Mesothelial cell of epicardium (in vitro differentiated cells): ENCODE data around the gene PAFAH1B1. TPM values are rescaled to one million over a fixed set of nuclear protein-coding genes. Genes with fewer than 3 reads are reported as not detected.
"Not testable (repeated sequence)": the region's sequence is repeated elsewhere in the genome, so short reads cannot be mapped to it uniquely, and the experiment has no call there.

Source experiments
- DNase-seq, 2 experiments: peaks; one replicate each; pipeline ENCODE4 v3.0.0; 2021; ENCODE audit warnings: low spot score in 2 of 2; ENCODE audit not compliant: unreplicated experiment in 2 of 2
- H3K27ac Mint-ChIP-seq: 2 replicates; pipeline ENCODE4 v1.8.0; 2021; ENCODE audit warnings: mixed read lengths
- H3K27me3 Mint-ChIP-seq: 2 replicates; pipeline ENCODE4 v1.8.0; 2021; ENCODE audit warnings: low read depth, mixed read lengths
- H3K36me3 Mint-ChIP-seq: 2 replicates; pipeline ENCODE4 v1.8.0; 2021; ENCODE audit warnings: mixed read lengths
- H3K4me1 Mint-ChIP-seq: 2 replicates; pipeline ENCODE4 v1.8.0; 2021; ENCODE audit warnings: mixed read lengths
- H3K4me3 Mint-ChIP-seq: 2 replicates; pipeline ENCODE4 v1.8.0; 2021; ENCODE audit warnings: mild to moderate bottlenecking, moderate library complexity, mixed read lengths
- H3K9me3 Mint-ChIP-seq: 2 replicates; pipeline ENCODE4 v1.8.0; 2021; ENCODE audit warnings: mixed read lengths
- total RNA-seq: library from RNA; stranded (reverse); gene quantifications from 3 replicates; pipeline ENCODE4 v1.2.1, GENCODE V29; 2021
- TF ChIP-seq, protein P1 (sequence below): fragments of 200-600 bp; sonication (generic); IDR thresholded peaks from one replicate; pipeline ENCODE4 v1.5.0; 2021; ENCODE audit warnings: antibody characterized with exemption; ENCODE audit not compliant: unreplicated experiment

Gene PAFAH1B1
- total RNA-seq, 1 donor from 2014 or later, result 144 TPM

DNA sequence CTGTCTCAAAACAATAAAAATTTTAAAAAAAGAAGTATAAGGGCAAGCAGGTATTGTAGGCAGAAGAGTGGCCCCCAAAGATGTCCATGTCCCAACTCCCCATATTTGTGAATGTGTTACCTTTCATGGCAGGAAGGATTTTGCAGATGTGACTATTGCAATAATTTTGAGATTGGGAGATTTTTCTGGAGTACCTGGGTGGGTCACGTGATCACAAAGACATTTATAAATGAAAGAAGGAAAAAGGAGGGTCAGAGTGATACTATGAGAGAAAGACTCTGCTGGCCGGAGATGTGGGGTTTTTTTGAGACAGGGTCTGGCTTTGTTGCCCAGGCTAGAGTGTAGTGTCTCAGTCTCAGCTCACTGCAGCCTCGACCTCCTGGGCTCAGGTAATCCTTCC lies 27.4 kb upstream of the PAFAH1B1 start:
- Mint-ChIP-seq H3K4me3 (no peak overlapping the region), H3K27ac (no peak overlapping the region)
- TF ChIP-seq, protein P1, sequence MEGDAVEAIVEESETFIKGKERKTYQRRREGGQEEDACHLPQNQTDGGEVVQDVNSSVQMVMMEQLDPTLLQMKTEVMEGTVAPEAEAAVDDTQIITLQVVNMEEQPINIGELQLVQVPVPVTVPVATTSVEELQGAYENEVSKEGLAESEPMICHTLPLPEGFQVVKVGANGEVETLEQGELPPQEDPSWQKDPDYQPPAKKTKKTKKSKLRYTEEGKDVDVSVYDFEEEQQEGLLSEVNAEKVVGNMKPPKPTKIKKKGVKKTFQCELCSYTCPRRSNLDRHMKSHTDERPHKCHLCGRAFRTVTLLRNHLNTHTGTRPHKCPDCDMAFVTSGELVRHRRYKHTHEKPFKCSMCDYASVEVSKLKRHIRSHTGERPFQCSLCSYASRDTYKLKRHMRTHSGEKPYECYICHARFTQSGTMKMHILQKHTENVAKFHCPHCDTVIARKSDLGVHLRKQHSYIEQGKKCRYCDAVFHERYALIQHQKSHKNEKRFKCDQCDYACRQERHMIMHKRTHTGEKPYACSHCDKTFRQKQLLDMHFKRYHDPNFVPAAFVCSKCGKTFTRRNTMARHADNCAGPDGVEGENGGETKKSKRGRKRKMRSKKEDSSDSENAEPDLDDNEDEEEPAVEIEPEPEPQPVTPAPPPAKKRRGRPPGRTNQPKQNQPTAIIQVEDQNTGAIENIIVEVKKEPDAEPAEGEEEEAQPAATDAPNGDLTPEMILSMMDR, result no peak

DNA sequence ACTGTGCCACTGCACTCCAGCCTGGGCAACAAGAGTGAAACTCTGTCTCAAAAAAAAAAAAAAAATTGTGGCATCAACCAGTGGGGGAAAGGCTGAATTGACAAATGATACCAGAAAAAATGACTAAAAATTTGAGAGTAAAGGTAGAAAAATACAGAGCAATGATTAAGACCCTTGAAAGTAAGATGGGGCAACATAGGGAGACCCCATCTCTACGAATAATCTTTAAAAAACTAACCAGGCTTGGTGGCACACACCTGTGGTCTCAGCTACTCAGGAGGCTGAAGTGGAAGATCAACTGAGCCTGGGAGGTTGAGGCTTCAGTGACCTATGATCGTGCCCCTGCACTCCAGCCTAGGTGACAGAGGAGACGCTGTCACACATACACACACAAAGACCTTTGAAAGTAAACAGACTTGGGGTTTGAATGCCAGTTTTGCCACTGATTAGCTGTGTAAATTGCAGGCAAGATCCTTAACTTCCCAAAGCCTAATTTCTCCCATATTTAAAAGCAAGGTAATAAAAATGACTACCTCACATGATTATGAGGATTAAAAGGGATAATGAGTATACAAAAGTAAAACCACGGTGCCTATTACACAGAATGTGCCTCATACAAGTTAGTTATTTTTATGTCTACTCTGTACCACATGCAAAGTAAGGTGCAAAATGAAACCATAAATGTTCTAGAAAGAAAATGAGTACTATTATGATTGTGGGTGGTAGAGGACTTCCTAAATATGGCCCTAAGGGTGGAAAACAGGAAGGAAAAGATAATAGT lies 21.7 kb upstream of the PAFAH1B1 start:
- no peak overlapping the region for H3K27ac Mint-ChIP-seq
- no peaks in the 10 kb centered on the region for H3K36me3 Mint-ChIP-seq

More for the DNA sequence above, 27.4 kb upstream of the PAFAH1B1 start:
- Mint-ChIP-seq H3K9me3 (no peaks in the 10 kb centered on the region), H3K27me3 (peaks cover 2% of the 10 kb centered on the region), H3K4me1 (peaks cover 4% of the 10 kb centered on the region), H3K36me3 (no peaks in the 10 kb centered on the region)
- DNase-seq, result no peak

DNA sequence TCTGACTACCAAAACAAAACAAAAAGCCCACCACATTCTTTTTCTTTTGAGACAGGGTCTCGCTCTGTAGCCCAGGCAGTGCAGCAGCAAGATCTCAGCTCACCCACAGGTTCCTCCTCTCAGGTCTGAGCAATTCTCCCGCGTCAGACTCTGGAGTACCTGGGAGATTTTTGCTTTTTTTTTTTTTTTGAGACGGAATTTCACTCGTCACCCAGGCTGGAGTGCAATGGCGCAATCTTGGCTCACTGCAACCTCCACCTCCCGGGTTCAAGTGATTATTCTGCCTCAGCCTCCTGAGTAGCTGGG lies 21.2 kb upstream of the PAFAH1B1 start:
- H3K9me3 Mint-ChIP-seq, H3K4me1 Mint-ChIP-seq, DNase-seq, H3K27me3 Mint-ChIP-seq, H3K36me3 Mint-ChIP-seq, H3K4me3 Mint-ChIP-seq, H3K27ac Mint-ChIP-seq: not testable (repeated sequence)

More for the DNA sequence above, 21.7 kb upstream of the PAFAH1B1 start:
- TF ChIP-seq, protein P1, result no peak
- Mint-ChIP-seq H3K4me1 (no peaks in the 10 kb centered on the region), H3K4me3 (no peak overlapping the region), H3K9me3 (no peaks in the 10 kb centered on the region), H3K27me3 (peaks cover 8% of the 10 kb centered on the region)
- no peak for DNase-seq

DNA sequence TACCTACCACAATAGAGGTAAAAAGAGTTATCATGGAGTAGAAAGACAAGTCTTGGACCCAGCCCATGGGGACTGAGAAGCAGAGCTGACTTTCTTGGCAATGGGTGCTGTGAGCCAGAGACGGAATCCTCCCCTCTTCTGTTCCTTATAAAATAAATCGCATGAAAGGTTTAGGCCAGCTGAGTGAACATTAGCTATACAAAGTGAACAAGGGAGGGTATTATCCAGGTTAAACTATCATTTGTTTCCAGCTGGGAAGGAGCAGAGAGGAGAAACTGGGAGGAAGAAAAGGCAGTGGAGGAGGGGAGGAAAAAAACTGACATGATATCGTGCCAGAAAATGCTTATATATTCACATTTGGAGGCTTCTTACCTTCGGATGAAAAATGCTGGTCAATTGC lies 13.3 kb upstream of the PAFAH1B1 start:
- DNase-seq, result no peak
- Mint-ChIP-seq H3K27ac (no peak overlapping the region), H3K9me3 (no peaks in the 10 kb centered on the region), H3K27me3 (peaks cover 2% of the 10 kb centered on the region), H3K4me1 (peaks cover 3% of the 10 kb centered on the region), H3K36me3 (no peaks in the 10 kb centered on the region), H3K4me3 (no peak overlapping the region)
- TF ChIP-seq, protein P1, result no peak

DNA sequence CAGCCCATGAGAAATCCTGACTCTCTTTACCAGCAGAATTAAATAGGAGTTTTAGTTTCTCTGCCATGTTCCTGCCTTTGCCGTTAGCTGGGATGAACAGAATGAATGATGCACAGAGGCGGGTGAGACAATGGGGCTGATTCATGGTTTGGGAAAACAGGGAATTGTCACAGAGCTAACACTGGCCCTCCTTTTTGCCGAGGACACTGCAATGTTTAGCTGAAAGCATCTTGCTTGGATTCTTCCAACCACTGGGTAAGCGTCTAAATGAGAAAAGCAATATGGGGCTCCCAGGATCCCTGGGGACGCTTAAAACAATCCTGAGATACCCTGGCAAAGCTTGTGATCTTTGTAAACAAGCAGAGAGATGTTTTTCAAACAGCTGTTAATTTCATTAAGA lies 12.8 kb upstream of the PAFAH1B1 start:
- Mint-ChIP-seq H3K36me3 (no peaks in the 10 kb centered on the region), H3K4me3 (no peak overlapping the region), H3K27ac (no peak overlapping the region), H3K4me1 (peaks cover 3% of the 10 kb centered on the region), H3K9me3 (no peaks in the 10 kb centered on the region), H3K27me3 (peaks cover under 1% of the 10 kb centered on the region)
- DNase-seq, result no peak
- TF ChIP-seq, protein P1, result no peak

DNA sequence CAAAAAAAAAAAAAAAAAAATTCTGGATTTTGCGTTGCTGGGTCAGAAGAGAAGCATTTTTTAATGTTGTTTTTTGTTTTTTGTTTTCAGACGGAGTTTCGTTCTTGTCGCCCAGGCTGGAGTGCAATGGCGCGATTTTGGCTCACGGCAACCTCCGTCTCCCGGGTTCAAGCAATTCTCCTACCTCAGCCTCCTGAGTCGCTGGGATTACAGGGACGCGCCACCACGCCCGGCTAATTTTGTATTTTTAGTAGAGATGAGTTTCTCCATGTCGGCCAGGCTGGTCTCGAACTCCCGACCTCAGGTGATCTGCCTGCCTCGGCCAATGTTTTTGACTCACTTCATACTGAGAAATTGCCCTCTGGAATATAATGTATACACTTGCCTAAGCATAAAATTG lies 11.0 kb upstream of the PAFAH1B1 start:
- TF ChIP-seq, protein P1, result no peak
- Mint-ChIP-seq H3K36me3 (no peaks in the 10 kb centered on the region), H3K9me3 (no peaks in the 10 kb centered on the region), H3K27ac (no peak overlapping the region), H3K27me3 (peaks cover 3% of the 10 kb centered on the region), H3K4me3 (no peak overlapping the region), H3K4me1 (peaks cover 3% of the 10 kb centered on the region)
- no peak for DNase-seq
